ENCODE measurements around the gene CPXM1.

GRCh38 chr20:2849529-2849928 lies 49.1 kb upstream of the CPXM1 start:
- TF ChIP-seq EZH2 (IDR thresholded peaks at IDR 0.05), result no peak
- no peak for TF ChIP-seq POLR2A (IDR thresholded peaks at IDR 0.05; ENCODE audit: borderline replicate concordance, extremely low read depth, insufficient read depth, insufficient read length)
- no peak for TF ChIP-seq CTCF (IDR thresholded peaks at IDR 0.05 in 2 of 3, conservative IDR thresholded peaks at IDR 0.05 in 1 of 3; ENCODE audit: borderline replicate concordance in 1 of 3, insufficient read depth in 1 of 3, low read depth in 2 of 3, low read length in 2 of 3)
- no peak for TF ChIP-seq ZNF274 (IDR thresholded peaks at IDR 0.05; ENCODE audit: low read depth, low read length)
